ENCODE results near the gene MALRD1.

MALRD1 gene

DNA sequence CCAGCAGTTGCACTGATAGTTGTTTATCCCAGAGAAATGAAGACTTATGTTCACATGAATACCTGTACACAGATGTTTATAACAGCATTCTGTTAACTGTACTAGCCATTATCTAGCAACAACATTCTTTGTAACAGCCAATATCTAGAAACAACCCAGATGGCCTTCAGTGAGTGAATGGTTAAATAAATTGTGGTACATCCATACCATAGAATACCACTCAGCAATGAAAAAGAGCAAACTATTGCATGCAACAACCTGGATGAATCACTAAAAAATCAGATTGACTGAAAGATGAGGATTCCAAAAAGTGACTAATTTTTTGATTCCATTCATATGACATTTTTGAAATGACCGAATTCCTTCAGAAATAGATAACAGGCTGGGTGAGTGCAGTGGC is 360.3 kb downstream of the MALRD1 start:
- DNase-seq: no peak

- DNase-seq: no peak
Observed at GRCh38 chr10:19411119-19411518, 362.5 kb downstream of the MALRD1 start.

DNA sequence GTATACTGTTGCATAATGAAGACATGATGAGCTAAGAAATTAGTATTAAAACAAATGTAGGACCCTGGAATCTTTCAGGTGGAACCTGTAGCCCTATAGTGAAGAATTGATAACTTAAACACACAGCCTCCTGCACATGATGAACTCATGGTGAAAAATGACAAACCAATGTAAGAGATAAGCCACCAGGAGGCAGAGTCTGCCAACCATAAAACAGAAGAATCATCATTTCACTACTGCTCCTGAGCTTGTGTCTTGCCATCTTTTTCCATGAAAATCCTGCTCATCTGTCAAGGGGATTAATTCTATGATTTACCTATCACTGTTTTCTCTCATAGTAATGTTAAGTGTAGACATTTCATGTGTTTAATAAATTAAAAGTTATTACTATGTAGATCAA is 363.9 kb downstream of the MALRD1 start:
- no peak for DNase-seq

GRCh38 chr10:19416164-19416563 is 367.6 kb downstream of the MALRD1 start:
- DNase-seq: no peak

GRCh38 chr10:19417740-19418139 is 369.1 kb downstream of the MALRD1 start:
- DNase-seq: no peak

DNA sequence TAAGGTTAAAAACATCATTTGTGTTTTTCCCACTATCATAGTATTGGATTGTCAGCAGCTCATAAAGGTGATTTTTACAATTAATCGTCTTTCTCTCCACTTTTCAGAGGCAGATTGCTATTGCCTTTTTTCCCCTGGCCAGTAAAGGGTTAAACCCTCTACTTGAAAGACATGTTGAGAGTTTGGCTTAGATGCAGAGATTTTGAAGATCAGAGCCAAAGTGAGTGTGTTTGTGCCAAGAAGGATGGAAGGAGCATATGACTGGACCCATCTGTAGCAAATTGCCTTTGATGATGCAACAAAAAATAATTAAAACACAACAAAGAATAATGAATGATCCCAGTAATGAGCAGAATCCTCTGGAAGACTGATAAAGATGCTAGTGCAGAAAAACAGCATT is 373.1 kb downstream of the MALRD1 start:
- DNase-seq: no peak

GRCh38 chr10:19426034-19426433 is 377.4 kb downstream of the MALRD1 start:
- no peak for DNase-seq

DNA sequence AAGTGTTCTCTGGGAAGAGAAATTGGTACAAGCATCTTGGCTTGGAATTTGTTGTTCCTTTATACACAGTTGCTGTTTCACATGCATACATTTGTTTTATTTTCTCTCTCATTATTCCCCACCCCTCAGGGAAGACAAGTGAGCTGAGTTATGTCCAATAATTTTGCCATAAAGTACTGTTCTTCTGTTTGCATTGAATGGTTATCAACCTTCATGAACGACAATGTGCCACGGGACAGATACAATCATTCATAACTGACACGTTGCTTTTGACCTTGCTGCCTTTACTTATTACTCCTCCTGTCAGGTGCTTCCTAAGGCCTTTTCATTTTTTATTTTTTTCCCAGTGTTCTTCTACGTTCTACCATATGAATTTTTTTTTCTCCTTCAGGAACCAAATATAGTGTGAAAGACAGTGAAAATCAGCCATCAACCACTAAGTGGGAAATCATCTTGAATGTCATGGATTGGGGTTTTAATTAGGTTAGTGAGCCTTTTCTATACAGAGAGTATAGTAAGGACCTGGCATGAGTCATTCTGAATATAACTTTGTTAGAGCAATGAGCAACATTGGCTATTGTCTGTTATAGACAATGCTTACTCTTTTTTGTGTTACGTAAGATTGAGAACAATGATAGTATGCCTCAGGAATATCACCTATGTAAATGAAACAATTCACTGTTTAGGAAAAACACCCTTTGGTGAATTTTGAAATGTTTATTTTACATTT is 383.2 kb downstream of the MALRD1 start:
- no peak for DNase-seq

DNA sequence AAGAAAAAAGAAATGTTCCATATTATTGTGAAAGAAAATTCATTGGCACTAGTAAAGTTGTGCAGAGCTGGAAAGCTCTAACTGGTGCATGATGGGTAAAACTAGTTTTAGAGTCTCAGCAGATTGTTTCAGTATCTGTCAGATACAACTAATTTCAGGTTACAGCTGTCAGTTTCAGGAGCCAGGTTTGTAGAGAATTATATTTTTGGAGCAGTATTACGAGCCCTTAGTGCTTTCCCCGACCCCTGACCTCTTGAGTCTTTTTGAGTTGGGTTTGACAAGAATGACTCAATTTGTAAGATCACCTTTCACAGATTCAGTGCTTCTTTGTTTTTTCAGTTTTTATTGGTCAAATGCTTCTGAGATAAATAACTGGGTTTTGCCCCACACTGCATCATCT is 401.3 kb downstream of the MALRD1 start:
- DNase-seq: no peak

DNA sequence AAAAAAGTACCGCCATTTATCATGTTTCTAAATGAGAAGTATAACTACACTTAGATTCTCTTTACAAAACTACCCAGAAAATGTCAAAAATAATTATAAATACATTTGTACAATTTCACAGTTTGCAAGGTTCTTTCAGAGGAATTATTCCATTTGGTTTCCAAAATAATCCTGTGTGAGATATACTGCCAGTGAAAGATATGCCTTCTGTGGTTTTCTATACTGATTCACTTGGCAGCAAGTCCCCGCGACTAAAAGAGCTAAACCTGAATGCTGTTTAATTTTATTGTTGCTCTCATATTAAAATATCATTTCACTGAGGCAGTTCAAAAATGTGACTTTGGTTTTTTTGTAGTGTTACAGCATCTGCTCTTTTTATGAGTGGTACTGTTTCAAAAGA is 402.8 kb downstream of the MALRD1 start:
- DNase-seq: no peak

DNA sequence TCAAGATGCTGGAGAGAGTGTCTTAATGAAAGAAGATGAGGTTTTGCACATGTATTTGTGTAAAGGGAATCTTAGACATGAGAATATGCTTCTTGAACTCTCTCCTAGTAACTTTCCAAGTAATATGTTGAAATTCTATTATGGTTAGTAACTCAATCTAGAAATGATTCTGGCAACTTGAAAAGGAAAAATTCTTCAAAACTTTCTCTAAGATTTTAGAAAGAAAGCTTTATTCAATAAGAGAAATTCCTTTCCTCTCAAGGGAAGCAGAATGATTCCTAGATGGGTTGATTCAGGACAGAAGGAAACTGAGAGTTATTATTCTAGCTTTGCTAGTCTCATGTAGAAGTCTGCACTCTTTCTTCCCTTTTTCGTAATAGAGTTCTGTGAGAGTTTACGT is 403.3 kb downstream of the MALRD1 start:
- DNase-seq: no peak

DNA sequence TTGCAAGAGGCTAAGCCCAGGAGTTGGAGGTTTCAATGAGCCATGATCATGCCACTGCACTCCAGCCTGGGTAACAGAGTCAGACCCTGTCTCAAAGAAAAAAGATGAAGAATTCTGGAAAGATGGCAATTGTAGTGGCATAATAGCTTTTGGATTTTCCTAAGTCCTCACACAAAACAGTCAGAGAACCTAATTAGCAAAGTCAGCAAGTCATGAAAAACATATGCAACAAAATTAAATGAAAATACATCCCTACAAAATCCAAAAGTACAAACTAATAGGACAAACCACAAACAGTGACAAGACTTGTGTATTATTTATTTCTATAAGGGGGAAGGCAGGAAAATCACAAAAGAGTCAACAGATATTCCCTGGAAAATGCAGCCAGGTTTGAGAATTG is 405.4 kb downstream of the MALRD1 start:
- no peak for DNase-seq

DNA sequence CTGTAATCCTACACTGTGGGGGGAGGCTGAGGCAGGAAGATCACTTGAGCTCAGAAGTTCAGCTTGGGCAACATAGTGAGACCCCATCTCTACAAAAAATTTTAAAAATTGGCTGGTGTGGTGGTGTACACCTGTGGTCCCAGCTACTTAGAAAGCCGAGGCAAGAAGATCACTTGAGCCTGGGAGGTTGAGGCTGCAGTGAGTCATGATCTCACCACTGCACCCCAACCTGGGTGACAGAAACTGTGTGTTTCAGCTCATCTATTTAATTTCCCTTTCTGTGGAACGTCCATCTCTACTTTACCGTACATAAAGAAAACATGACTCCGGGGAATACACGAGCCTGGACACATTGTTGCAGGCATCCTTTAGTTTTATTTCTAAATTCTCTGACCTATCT is 413.0 kb downstream of the MALRD1 start:
- DNase-seq: no peak

DNA sequence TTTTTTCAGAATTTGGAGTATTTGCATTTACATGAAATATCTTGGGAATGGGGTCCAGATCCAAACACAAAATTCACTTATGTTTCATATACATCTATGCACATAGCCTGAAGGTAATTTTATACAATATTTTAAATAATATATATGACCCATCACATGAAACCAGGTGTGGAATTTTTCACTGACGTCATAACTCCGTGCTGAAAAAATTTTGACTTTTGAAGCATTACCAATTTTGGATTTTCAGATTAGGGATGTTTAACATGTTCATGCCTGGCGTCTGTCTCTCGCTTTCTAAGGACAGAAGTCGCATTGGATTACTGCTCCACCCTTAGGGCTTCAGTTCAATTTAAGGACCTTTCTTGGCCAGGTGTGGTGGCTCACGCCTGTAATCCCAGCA is 418.1 kb downstream of the MALRD1 start:
- no peak for DNase-seq

- no peak for DNase-seq
Observed at GRCh38 chr10:19468413-19468812, 419.8 kb downstream of the MALRD1 start.

- no peak for DNase-seq
Observed at GRCh38 chr10:19469521-19469920, 420.9 kb downstream of the MALRD1 start.

DNA sequence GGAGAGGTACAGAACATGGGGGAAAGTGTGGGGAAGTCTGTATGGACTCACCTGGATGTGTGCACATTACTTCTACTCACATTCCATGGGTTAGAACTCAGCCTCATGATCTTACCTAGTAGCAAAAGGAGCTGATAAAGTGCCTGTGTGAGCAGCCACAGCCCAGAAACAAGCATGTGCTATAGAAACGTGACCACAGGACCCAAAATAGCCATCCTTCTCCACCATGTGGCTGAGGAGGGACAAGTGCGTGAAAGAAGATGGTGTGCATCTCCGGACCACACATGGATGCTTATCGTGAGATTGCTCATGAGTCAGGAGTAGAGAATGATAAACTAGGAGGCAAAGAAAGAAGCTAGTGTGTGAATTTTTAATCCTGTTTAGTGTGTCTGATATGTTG is 431.3 kb downstream of the MALRD1 start:
- DNase-seq: no peak

DNA sequence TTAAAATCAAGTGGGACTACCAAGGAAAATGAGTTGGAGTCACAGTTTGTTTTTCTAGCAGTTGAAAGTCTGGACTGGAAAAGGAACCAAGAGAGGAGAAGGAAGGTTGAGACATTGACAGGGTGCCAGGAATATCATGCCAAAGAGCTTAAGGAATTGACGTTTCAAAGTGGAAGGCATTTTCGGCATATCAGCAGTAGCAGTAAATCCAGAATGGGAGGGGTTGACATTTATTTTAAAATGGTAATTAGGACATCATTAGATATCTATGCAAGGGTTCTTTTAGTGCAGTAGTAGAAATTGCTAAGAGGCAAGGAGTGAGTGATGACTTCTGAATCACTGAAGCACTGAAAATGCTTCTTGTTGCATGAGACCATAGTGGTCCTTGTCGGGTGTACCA is 431.8 kb downstream of the MALRD1 start:
- DNase-seq: no peak

DNA sequence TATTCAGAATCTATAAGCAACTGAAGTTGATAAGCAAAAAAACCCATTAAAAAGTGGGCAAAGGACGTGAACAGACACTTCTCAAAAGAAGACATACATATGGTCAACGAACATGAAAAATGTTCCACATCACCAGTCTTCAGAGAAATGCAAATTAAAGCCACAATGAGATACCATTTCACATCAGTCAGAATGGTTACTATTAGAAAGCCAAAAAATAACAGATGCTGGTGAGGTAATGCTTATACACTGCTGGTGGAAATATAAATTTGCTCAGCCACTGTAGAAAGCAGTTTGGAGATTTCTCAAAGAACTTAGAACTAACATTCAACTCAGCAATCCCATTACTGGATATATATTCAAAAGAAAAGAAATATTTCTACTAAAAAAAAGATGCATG is 434.8 kb downstream of the MALRD1 start:
- no peak for DNase-seq

DNA sequence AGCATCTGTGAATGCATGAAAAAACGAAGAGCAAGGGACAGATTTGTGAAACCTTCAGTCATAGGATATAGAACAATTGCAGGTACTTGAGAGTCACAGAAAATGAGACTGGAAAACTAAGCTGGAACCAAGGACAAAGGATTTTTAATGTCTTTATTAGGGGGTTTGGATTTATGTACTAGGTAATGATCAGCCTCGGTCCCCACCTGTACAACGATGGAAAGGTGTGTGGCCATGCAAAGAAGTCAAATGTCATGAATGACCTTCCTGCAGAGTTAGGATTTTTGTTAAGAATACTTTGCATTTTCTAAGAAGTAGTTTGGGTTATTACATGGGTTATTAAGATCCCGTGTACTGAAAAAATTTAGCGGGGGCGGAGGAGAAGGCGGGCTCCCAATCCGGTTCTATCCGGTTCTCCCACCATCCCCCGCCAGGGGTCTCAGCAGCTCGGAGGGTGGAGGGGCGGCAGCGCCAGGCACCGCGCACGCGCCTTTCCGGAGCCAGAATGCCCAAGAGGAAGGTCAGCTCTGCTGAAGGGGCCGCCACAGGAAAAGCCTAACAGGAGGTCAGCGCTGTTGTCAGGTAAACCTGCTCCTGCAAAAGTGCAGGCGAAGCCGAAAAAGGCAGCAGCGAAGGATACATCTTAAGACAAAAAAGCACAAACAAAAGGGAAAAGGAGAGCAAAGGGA is 440.1 kb downstream of the MALRD1 start:
- no peak for DNase-seq

DNA sequence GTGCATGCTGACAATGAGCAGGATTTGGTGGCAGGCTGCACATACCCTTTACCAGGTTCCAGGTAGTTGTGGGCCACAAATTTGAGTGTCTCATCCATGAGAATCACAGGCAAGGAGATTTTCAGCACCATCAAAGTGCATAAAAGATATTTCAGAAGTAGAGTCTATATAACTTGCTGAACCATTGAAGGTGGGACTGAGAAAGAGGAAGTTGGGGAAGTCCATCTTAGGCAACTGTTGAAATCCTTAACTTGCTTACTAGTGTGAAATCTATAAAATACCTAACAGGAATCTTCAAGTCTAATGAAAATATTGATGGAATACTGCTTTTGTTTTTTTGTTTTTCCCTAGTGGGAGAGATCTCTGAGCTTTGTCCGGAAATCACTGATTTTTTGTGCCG is 442.6 kb downstream of the MALRD1 start:
- DNase-seq: no peak

DNA sequence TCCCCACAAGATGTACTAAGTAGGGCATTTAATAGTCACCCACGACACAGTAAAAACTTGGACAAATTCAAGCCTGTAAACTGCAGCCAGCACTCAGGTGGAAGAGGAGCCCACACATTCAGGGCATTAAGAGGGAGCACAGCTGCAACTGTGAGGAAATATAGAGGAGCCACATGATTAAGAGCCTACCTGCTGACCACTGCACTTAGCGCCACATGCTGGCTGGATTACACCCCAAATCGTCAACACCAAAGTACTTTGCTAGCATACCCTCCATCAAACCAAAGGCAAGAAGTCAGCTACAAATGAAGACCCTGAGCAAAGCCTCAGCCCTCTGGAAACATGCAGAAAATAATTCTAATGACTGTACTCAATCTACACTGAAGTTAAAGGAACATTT is 445.3 kb downstream of the MALRD1 start:
- no peak for DNase-seq

- DNase-seq: no peak
Observed at GRCh38 chr10:19497026-19497425, 448.4 kb downstream of the MALRD1 start.

- DNase-seq: no peak
Observed at GRCh38 chr10:19498393-19499290, 450.0 kb downstream of the MALRD1 start.

All from CD4-positive, alpha-beta T cell treated with Interferon alpha-2 for 1 hour (primary cell).